MM.1S (cell line): Measurements from ENCODE around the gene FRMD4B.

Experiments used
- DNase-seq: peaks from one replicate; pipeline ENCODE4 v3.0.0-alpha.2; 2015
- H2AFZ ChIP-seq: fragments of 300-600 bp; sonication (generic); 2 replicates; pipeline ENCODE4 v1.6.0; 2016; ENCODE audit warnings: antibody characterized with exemption, low read length
- H3F3A ChIP-seq: fragments of 300-600 bp; sonication (generic); 2 replicates; pipeline ENCODE4 v1.6.1; 2016; ENCODE audit warnings: mild to moderate bottlenecking, antibody characterized with exemption, low read length, moderate library complexity, mixed read lengths; ENCODE audit not compliant: insufficient read depth
- H3K27ac ChIP-seq: fragments of 300-600 bp; sonication (generic); 2 replicates; pipeline ENCODE4 v1.5.1; 2016; ENCODE audit warnings: mild to moderate bottlenecking, low read length
- H3K27me3 ChIP-seq: fragments of 300-600 bp; sonication (generic); replicated peaks from 2 replicates; pipeline ENCODE4 v1.6.0; 2016; ENCODE audit warnings: low read length; ENCODE audit not compliant: insufficient read depth
- H3K36me3 ChIP-seq: fragments of 300-600 bp; sonication (generic); replicated peaks from 2 replicates; pipeline ENCODE4 v1.6.1; 2016; ENCODE audit warnings: mild to moderate bottlenecking, low read length, mixed read lengths; ENCODE audit not compliant: insufficient read depth
- H3K4me1 ChIP-seq: fragments of 300-600 bp; sonication (generic); 2 replicates; pipeline ENCODE4 v1.6.1; 2016; ENCODE audit warnings: low read length, mixed read lengths
- H3K4me2 ChIP-seq: fragments of 300-600 bp; sonication (generic); 2 replicates; pipeline ENCODE4 v1.6.0; 2016; ENCODE audit warnings: low read depth, low read length
- H3K4me3 ChIP-seq: fragments of 300-600 bp; sonication (generic); 2 replicates; pipeline ENCODE4 v1.5.1; 2016; ENCODE audit warnings: low read length, mixed read lengths
- H3K79me2 ChIP-seq: fragments of 300-600 bp; sonication (generic); 2 replicates; pipeline ENCODE4 v1.6.1; 2016; ENCODE audit warnings: mixed run types, low read length, mixed read lengths
- H3K9ac ChIP-seq: fragments of 300-600 bp; sonication (generic); 2 replicates; pipeline ENCODE4 v1.6.1; 2016; ENCODE audit warnings: low read length, mixed read lengths
- H3K9me2 ChIP-seq: fragments of 300-600 bp; sonication (generic); replicated peaks from 2 replicates; pipeline ENCODE4 v1.6.1; 2016; ENCODE audit warnings: mild to moderate bottlenecking, low read length, mixed read lengths; ENCODE audit not compliant: insufficient read depth
- H3K9me3 ChIP-seq: fragments of 300-600 bp; sonication (generic); replicated peaks from 2 replicates; pipeline ENCODE4 v1.6.1; 2016; ENCODE audit warnings: mild to moderate bottlenecking, low read length, mixed read lengths; ENCODE audit not compliant: insufficient read depth
- H4K20me1 ChIP-seq: fragments of 300-600 bp; sonication (generic); 2 replicates; pipeline ENCODE4 v1.6.1; 2016; ENCODE audit warnings: mild to moderate bottlenecking, low read length, moderate library complexity, mixed read lengths; ENCODE audit not compliant: insufficient read depth
- CTCF ChIP-seq: fragments of 300-600 bp; sonication (generic); IDR thresholded peaks from 2 replicates; pipeline ENCODE4 v1.5.1; 2016; ENCODE audit warnings: antibody characterized with exemption, low read length, mixed read lengths
- EZH2 ChIP-seq: fragments of 300-600 bp; sonication (generic); optimal IDR thresholded peaks from 2 replicates; pipeline ENCODE3; 2017; ENCODE audit warnings: low read depth, mild to moderate bottlenecking, antibody characterized with exemption, low read length, mixed read lengths
- EZH2phosphoT487 ChIP-seq: fragments of 300-600 bp; sonication (generic); IDR thresholded peaks from 2 replicates; pipeline ENCODE4 v1.6.1; 2018; ENCODE audit warnings: antibody characterized with exemption, low read length

Gene FRMD4B

GRCh38 chr3:69406163-69406562 is 20.3 kb upstream of the FRMD4B start:
- H3K27ac ChIP-seq, result no peak overlapping the region

GRCh38 chr3:69405067-69405466 is 19.2 kb upstream of the FRMD4B start:
- Histone ChIP-seq H3K9ac (no peak overlapping the region), H3K4me1 (peaks cover 7% of the 10 kb centered on the region; the same call in 1 of the 2 replicates), H3K27ac (no peak overlapping the region), H3K9me2 (no peaks in the 10 kb centered on the region), H4K20me1 (no peaks in the 10 kb centered on the region), H3K27me3 (no peaks in the 10 kb centered on the region), H3F3A (no peaks in the 10 kb centered on the region), H3K4me3 (no peak overlapping the region), H3K36me3 (no peaks in the 10 kb centered on the region), H3K79me2 (no peaks in the 10 kb centered on the region), H2AFZ (no peak overlapping the region), H3K4me2 (no peak overlapping the region), H3K9me3 (no peaks in the 10 kb centered on the region)
- TF ChIP-seq EZH2 (no peak), CTCF (no peak), EZH2phosphoT487 (no peak)
- no peak for DNase-seq

More at GRCh38 chr3:69406163-69406562, 20.3 kb upstream of the FRMD4B start:
- H3F3A ChIP-seq, result no peaks in the 10 kb centered on the region
- no peaks in the 10 kb centered on the region for H3K36me3 ChIP-seq
- TF ChIP-seq EZH2 (no peak), CTCF (no peak), EZH2phosphoT487 (no peak)
- H3K27me3 ChIP-seq, result no peaks in the 10 kb centered on the region
- no peaks in the 10 kb centered on the region for H3K9me2 ChIP-seq
- no peaks in the 10 kb centered on the region for H4K20me1 ChIP-seq
- no peak overlapping the region for H3K4me2 ChIP-seq
- no peak overlapping the region for H3K4me3 ChIP-seq
- 0 out of 2 replicates have a peak overlapping the region, but pooled peaks have one; percentile 3 for H2AFZ ChIP-seq
- no peaks in the 10 kb centered on the region for H3K79me2 ChIP-seq
- H3K9me3 ChIP-seq, result no peaks in the 10 kb centered on the region
- H3K4me1 ChIP-seq, result peaks cover 9% of the 10 kb centered on the region; the same call in 1 of the 2 replicates
- no peak for DNase-seq
- H3K9ac ChIP-seq, result no peak overlapping the region

- Histone ChIP-seq H4K20me1 (no peaks in the 10 kb centered on the region), H3K27me3 (no peaks in the 10 kb centered on the region), H3K4me2 (no peak overlapping the region), H3K27ac (no peak overlapping the region), H3K36me3 (no peaks in the 10 kb centered on the region), H3K9me2 (no peaks in the 10 kb centered on the region), H3F3A (no peaks in the 10 kb centered on the region), H3K79me2 (no peaks in the 10 kb centered on the region), H3K4me1 (no peaks in the 10 kb centered on the region), H3K9ac (no peak overlapping the region), H3K4me3 (no peak overlapping the region), H3K9me3 (no peaks in the 10 kb centered on the region), H2AFZ (no peak overlapping the region)
- DNase-seq, result no peak
- no peak for TF ChIP-seq CTCF
- no peak for TF ChIP-seq EZH2phosphoT487
- TF ChIP-seq EZH2, result no peak
These were observed 17.6 kb upstream of the FRMD4B start for GRCh38 chr3:69403454-69403853.
